AG08395 (cell line): ENCODE data around the gene ID3.

Experiments
- DNase-seq: peaks from one replicate; pipeline ENCODE4 v3.0.0; 2012; ENCODE audit warnings: mixed read lengths, low spot score

Gene ID3, protein sequence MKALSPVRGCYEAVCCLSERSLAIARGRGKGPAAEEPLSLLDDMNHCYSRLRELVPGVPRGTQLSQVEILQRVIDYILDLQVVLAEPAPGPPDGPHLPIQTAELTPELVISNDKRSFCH

DNA sequence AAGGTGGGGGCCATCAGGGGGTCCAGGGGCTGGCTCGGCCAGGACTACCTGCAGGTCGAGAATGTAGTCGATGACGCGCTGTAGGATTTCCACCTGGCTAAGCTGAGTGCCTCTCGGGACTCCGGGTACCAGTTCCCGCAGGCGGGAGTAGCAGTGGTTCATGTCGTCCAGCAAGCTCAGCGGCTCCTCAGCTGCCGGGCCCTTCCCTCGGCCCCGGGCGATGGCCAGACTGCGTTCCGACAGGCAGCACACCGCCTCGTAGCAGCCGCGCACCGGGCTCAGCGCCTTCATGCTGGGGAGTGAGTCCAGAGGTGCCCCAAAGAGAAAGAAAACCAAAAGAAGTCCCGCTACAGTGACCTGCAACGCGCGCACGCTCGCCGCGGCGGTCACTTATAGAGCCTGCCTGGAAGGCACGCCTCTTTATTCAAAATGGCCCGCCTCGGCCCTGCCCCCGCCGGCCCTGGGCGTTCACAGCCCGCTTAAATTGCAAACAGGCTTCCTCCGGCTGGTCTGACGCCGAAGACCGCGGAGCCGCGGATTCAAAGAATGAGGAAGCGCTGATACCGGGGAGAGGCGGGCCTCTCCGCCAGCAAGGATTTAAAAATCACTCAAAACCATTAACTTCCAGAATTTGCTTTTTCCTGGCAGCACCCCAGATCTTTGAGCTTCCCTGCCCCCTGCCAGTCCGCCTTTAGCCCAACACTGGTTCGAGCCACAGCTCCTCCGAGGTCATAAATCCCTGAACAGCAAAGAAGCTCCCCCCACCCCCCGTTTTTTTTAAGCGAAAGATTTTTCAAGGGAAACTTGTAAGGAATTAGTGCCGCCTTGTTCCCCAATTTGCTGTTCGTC is at the start of gene ID3:
ID3 (minus strand) TSS at position 366 of the 849 bp plus-strand sequence; CDS start at position 291, 75 bp downstream.
- DNase-seq, result peak; percentile 90

DNA sequence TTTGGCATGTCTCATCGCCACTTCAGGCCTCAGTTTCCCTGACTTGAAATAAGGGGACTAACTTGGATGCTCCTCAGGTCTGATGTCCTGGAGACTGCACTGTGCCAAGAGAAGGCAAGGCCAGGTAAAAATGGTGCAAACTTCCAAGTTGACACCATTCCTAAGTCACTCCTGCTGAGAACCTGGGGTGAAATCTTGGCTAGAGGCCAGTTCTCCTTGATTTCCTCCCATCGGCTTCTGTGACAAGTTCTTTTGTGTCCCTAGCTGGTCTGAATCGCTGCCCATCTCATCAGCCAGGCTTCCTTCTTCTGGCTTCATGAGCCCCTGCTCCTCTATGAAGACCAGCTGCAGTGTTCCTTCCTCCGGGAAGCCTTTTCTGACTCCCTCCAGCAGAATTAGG is 48.6 kb upstream of the ID3 start:
- DNase-seq, result no peak

DNA sequence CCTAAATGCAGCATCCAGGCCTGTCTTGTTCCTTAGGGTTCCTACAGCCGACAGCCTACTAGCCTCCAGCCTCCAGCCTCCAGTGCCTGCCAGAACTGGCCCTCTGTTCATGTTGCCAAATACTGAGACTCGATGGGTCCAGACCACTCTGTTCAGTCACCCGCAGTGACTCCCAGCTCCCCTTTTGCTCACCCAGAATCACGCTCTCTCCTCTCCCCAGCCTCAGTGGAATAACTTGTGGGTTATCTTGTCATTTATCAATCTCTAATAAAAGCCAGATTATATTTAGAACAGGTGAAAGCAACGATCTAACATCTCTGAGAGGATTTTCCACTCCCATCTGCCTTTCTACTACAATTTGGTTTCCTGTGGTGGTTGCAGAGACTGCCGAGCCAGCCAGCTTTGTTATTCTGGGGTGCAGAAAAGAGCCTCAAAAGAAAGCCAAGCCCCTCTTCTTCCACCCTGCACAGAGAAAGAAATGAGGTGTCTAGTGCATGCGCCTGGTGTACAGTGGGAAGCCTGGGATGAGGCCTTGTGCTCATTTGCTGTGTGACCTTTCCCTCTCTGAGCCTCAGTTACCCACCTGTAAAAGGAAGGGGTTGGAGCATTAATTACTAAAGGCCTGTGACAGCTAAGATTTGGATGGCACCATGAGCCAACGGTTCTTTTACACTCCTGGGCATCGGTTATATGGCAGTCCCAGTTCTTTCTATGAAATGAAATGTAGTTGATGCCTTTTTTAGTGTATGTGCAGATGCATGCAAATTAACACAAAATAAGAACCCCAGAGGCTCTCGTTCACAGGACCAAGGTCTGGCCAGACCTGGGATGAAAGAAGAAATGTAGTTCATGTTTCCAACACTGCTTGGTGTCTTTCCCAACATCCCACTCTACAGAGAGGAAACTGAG is 42.9 kb upstream of the ID3 start:
- no peak for DNase-seq

DNA sequence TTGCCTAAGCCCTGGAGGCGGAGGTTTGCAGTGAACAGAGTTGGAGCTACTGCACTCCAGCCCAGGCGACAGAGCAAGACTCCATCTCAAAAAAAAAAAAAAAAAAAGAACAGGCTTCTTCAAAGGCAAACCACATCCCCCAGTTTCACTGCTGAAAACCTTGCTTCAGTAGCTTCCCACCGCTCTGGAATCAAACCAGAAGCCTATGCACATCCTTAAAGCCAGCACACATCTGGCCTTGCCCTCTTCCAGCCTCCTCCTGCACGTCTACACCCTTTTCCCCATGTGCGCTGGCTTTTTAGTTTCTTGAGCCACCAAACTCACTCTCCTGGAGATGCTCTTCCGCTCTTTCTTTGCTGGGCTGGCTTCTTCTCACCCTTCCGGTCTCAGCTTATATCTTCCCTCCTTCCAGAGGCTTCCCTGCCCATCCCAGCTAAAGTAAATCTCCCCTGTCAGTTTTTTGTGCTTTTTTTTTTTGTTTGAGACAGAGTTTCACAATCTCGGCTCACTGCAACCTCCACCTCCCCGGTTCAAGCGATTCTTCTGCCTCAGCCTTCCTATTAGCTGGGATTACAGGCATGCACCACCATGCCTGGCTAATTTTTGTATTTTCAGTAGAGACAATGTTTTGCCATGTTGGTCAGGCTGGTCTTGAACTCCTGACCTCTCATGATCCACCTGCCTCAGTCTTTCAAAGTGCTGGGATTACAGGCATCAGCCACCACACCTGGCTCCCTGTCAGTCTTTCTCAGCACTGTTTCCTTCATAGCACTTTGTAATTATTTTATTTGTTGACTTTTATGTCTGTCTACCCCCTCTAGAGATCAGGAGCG is 42.0 kb upstream of the ID3 start:
- no peak for DNase-seq

DNA sequence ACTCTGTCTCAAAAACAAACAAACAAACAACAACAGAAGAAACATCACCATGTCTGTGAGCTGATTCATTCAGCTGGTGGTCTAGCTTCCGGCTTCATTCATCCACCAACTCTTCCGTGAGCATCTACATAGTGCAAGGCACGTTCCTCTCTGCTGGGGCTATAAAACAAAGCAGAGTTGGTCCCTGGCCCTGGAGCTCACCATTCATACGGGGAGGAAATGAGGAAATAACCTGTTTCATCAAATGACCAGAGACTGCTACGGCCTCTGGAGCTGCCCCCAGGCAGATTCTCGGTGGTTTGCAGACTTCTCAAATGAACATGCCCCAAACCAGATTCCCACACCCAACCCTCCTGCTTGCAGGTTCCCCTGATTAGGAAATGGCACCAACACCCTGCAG is 41.0 kb upstream of the ID3 start:
- no peak for DNase-seq

DNA sequence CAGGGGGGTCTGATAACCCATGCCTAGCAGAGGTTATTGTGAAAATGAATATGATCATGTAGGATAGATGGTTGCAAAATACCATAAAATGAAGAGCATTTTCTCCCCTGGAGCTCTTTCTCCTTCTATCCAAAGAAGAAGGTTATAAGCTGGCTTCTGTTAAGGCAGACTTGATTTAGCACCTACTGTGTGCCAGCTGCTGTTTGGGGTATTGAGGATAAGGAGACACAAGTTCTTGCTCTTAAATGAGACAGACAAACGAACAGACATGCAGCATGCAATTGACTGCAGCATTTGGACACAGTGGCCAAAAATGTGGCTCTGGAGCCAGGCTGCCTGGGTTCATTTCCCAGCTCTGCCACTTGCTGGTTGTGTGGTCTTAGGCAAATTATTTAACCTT is 39.8 kb upstream of the ID3 start:
- DNase-seq, result no peak

DNA sequence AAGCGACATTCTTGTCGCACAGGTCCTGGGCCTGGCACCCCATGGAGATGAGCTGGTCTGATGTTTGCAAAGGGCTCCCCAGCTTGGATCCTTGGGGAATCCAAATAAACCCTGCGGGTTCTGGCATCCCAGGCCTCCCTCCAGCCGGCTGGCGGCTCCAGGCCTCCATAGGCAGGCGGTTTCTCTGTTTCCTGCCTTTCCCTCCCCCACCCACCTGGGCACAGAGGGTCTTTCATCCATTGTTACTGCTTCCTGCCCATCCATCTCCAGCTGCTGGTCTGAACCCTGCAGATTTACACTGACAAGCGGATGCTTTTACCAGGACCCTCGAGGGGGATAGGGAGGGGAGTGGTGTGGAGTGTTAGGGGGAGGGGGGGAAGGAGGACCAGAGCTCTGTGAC is 39.1 kb upstream of the ID3 start:
- no peak for DNase-seq

DNA sequence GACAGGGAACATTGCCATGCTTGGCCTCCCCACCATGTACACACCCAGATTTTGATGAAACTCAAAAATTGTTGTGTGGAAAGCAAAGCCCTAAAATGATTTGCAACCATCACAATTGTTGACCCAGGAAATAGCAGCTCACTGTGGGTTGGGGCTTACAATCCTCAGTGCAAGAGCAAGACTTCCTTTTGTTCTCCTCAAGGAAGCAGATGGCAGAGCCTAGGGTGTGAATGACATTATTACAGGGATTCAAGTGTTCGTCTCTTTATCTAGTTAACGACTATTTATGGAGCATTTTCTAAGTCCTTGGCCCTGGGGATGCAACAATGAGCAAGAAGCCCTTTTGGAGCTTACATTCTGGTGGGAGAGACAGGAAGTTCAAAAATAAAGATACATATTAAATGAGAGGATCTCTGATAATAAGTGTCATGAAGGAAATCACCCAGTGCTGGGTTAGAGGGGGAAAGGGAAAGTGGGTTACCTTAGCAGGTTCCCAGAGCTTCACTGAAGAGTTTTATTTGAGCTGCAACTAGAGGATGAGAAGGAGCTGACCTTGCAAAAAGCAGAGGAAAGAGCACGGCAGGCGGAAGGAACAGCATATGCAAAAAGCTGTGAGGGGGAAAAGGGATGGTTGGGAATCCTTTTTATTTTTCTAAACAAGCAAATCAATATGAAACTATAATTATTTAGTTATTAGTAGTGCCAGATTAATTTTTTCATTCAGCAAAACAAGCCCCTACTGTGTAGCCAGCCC is 38.5 kb upstream of the ID3 start:
- no peak for DNase-seq

DNA sequence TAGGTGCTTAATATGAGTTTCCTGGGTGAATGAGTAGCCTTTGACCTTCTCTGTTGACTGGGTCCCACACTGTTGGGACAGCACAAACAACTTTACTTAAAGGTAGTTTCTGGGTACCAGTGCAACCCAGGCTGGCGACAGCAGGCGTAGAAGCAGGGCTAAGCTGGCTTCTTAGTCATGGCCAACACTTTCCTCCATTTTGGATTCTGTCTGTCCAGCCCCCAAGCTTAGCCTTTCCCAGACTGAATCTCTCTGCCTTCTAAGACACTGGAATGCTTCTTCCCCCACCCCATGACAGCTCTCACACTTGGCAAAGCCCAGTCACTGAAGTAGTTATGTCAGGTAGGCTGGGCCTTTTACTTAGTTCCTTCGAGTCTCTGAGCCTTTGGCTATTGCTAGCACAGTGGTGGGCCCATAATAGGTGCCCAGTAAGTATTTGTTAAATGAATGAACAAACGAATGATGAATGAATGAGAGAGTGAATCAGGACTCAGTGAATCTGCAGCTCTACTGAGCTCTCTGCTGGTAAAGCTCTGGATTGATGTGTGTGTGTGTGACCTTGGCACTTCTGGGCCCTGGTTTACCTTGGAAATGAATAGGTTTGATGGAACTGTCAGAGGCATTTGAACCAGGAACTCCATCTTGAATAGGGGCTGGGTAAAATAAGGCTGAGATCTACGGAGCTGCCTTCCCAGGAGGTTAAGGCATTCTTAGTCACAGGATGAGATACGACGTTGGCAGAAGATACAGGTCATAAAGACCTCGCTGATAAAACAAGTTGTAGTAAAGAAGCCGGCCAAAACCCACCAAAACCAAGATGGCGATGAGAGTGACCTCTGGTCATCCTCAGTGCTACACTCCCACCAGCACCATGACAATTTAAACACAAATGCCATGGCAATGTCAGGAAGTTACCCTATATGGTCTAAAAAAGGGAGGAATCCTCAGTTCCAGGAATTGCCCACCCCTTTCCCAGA is 37.4 kb upstream of the ID3 start:
- DNase-seq, result no peak

DNA sequence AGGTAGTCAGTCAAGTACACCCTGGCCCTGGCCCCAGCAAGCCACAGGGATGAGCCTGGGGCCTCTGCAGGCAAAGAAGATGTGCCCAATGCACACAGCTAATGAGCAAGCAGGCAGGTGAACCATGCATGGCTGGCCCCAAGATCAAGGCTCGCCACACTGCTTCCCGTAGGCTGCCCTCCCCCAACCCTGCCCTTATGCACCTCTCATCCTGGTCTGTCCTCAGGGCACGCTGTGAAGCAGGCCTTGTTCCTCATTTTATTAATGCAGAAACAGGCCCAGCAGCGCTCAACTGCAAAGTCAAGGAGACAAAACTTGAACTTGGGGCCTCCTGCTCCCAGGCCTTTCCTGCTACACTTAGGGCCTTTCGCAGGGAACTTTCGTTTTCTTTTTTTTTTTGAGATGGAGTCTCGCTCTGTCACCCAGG is 35.6 kb upstream of the ID3 start:
- no peak for DNase-seq

DNA sequence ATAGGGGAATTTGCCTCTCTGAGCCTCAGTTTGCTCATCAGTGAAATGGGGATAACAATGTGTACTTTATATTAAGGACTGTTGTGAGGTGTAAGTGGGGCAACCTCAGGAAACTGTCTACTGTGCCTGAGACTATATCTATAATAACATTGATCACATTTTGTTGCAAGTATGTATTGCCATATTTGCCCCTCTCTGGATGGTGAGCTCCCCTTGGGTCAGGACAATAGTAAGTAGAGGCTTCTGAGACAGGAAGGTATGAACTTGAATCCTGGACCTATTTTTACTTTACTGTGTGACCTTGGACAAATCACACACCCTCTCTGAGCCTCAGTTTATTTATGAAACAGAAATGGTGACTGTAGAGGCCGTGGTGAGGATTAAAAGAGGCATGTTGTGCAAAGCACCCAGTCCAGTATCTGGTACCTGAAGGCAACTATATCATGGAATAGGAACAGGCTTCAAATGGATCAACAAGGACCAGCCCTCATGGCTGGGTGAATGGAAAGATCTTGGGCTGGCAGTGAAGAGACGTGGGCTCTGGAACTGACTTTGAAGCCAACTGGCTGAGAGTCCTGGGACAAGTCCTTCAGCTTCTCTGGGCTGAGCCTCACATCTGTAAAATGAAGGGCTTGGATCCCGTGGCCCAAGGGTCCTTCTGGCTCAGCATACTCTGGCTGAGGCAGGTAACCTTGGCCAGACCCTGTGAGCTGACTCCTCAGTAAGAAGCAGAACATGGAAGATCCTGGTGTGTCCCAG is 35.0 kb upstream of the ID3 start:
- no peak for DNase-seq

DNA sequence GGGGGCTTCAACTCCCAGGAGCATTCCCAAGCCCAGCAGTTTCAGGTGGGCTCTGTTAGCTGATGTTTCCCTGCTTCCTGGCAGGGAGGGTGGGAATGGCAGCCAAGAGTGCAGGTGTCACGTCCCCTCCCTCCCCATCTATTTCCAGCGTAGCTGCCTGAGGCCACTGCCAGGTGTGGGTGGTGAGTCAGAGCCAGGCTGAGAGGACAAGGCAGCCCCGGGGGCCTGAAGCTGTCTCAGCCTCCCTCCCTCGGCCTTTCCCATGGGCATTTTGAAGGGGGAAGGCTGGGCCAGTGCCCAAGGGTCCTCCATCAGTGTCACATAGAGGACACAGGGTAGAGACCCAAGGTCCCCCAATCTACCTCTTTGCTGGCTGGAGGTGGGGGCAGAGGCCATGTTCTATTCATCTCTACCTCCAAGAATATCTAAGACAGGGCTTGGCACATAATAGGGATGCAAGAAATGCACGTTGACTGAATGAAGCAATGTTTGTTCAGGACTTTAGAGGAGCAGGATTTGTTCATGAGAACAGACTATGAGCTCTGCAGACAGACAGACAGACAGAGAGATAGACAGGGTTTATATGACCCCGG is 34.4 kb upstream of the ID3 start:
- no peak for DNase-seq

DNA sequence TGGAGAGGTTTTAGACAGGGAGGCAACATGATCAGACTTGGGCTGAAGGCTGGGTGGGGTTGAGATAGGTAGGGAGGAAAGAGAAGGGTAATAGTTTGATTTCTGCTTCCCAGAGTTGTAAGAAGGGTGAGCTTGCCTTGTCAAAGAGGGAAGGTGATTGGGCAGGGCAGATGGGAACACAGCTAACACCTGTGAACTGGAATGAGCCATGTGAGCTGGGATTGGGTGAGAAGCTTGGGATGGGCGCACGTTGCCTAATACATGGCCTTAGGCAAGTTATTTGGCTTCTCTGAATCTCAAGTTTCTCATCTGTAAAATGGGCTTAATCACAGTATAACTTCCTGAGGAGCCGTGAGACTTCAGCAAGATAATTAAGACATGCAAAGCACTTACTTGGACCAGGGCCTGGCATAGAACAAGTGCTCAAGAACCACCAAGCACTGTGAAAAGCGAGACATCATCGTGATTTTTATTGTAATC is 33.8 kb upstream of the ID3 start:
- no peak for DNase-seq

DNA sequence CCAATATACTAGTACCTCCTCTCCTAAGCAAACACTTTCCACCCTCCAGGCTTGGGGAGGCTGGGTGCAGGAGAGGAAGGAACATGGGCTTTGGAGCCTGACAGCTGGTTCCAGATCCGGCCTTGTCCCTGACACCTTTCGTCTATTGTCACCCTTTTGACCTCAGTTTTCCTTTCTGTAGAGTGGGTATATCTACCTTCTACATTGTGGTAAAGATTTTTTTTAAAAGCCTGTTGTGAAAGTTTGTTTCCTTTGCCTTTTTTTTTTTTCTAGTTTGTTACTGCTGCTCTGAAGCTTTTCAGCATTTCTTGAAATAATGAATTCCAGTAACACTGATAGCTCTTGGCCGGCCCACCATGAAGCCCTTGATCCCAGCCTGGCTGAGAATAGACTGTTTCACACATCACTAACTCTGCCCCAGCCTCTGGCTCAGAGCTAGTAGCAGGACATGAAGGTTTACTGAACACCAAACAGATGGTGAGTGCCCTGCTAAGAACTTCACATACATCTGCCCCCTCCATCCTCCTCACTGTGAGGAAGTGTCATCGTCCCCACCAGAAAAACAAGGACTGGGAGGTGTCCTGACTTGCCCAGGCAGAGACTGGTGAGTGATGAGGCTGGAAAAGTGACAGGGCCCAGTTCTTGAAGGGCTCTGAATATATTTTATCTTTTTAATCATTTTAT is 33.0 kb upstream of the ID3 start:
- DNase-seq, result no peak

DNA sequence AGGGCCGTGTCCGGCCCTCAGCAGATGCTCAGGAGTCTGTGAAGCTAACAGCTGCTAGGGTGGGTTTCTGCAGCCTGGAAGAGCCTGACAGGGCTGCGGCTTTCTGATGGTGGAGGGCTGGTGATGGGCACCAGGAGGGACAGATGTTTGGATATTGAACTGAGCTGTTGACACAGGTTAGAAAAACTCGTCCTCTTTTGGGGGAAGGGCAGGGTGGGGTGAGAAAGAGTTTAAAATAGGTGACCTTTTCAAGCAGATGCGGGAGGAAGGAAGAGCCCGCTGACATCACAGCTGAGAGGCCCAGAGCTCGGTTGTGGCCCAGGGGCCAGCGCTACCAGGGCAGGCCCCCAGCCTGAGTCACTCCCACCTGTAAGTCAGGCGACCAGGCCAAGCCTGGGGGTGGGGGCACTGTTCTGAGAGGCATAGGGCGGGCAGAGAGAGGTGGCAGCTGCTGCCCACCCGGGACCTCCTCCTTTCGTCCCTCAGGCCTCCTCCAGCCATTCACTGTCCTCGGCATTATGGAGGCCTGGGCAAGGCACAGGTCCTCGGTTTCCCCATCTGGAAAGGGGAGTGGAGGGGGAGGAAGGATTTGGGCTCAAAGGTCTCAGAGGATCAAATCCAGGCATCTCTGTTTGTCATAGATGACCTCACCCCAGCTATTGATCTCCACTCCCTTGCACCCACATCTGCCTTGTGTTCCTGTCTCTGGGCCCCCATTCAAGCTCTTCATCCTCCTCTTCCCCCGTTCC is 32.3 kb upstream of the ID3 start:
- DNase-seq, result no peak

DNA sequence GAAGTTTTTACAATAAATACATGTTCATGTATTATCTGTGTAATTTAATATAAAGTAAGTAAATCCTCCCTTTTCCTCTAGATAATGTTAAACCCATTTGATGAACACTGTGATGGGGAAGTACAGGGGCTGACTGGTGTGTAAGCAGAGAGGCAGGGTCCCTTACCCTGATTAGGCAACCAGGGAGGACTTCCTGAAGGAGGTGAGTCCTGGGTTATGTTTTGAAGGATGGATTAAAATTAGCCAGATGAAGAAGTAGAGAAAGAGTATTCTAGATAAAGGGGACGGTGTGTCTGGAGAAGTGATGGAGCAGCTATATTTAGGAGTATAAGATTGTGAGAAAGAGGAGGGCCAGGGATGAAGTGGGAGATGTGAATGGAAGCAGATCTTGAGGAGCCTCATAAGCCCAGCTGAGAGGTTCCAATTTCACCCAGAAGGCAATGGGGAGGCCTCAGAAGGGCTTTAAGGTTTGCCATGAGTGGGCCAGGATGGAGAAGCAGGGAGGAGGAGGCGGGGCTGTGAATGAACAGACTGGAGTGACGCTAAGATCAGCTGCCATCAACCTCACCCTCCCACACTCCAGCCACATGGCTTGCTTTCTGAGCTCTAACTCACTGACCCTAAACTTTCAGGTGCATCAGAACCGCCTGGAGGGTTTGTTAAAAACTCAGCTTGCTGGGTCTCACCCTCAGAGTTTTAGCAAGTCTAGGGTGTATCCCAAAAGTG is 30.9 kb upstream of the ID3 start:
- DNase-seq, result no peak

DNA sequence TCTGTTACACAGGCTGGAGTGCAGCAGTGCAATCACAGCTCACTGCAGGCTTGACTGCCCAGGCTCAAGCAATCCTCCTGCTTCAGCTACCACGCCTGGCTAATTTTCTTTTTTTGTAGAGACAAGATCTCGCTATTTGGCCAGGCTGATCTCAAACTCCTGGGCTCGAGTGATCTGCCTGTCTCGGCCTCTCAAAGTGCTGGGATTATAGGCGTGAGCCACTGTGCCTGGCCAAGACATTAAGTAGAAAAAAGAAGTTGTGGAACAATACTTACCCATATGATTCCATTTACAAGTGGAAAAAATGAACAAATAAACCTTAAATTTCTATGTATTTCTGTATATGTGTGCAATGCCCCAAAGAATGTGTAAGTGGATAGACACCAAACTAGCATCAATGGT is 30.3 kb upstream of the ID3 start:
- no peak for DNase-seq
